HL-60 (cell line): Measurements from ENCODE around the gene CDYL.

Experiments used
- CTCF ChIP-seq: IDR thresholded peaks from one replicate; pipeline ENCODE4 v1.5.1; 2011; ENCODE audit warnings: low read length, control low read depth, inconsistent platforms; ENCODE audit not compliant: insufficient read depth
- GABPA ChIP-seq: IDR thresholded peaks from 2 replicates; pipeline ENCODE4 v1.6.1; 2012; ENCODE audit warnings: low read depth
- POLR2AphosphoS5 ChIP-seq: IDR thresholded peaks from 2 replicates; pipeline ENCODE4 v1.6.1; 2012; ENCODE audit warnings: low read depth
- REST ChIP-seq: IDR thresholded peaks from 2 replicates; pipeline ENCODE4 v1.6.1; 2012; ENCODE audit warnings: low read depth; ENCODE audit not compliant: insufficient replicate concordance

GRCh38 chr6:4879741-4880275 is 103.6 kb downstream of the CDYL start:
- TF ChIP-seq CTCF (no peak), POLR2AphosphoS5 (no peak), REST (no peak), GABPA (no peak)
